NT2/D1 (cell line): Measurements from ENCODE around the gene PTPRK.

Source experiments
- YY1 ChIP-seq: IDR thresholded peaks from 2 replicates; pipeline ENCODE4 v1.6.1; 2011; ENCODE audit not compliant: insufficient read length, insufficient read depth
- ZNF274 ChIP-seq: IDR thresholded peaks from 2 replicates; pipeline ENCODE4 v1.6.1; 2011; ENCODE audit warnings: mild to moderate bottlenecking, low read depth, low read length

DNA sequence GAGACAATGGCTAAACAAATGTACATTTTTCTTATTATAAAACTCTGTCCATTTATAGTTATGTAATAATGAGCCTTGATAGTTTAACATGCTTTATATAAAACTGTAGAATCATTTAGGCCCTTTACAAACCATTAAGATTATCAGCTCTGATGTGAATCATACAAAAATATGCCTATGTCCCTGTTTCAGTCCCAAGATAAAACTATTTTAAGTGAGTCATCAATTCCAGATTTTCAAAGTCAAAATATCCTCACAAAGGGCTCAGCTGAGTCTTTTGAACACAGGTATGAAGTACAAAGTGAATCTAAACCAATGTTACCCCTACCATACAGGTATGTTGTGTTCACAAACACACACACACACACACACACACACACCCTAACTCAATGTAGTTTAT is 88.0 kb downstream of the PTPRK start:
- TF ChIP-seq ZNF274 (no peak), YY1 (no peak)
